COR-L47 (cell line): Measurements from ENCODE around the gene CNTNAP1.
"Not testable (repeated sequence)": the region's sequence is repeated elsewhere in the genome, so short reads cannot be mapped to it uniquely, and the experiment has no call there.

Experiments used
- DNase-seq: peaks from one replicate; lab custom pipeline; 2025; lab: John Stamatoyannopoulos, UW

The CNTNAP1 gene

DNA sequence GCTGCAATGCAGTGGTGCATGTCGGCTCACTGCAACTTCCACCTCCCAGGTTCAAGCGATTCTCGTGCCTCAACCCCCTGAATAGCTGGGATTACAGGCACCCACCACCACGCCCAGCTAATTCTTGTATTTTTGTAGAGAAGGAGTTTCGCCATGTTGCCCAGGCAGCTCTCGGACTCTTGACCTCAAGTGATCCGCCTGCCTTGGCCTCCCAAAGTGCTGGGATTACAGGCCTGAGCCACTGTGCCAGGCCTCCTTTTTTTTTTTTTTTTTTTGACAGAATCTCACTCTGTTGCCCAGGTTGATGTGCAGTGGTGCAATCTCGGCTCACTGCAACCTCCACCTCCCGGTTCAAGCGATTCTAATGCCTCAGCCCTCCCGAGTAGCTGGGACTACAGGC is 60.6 kb downstream of the CNTNAP1 start:
- DNase-seq: not testable (repeated sequence)

DNA sequence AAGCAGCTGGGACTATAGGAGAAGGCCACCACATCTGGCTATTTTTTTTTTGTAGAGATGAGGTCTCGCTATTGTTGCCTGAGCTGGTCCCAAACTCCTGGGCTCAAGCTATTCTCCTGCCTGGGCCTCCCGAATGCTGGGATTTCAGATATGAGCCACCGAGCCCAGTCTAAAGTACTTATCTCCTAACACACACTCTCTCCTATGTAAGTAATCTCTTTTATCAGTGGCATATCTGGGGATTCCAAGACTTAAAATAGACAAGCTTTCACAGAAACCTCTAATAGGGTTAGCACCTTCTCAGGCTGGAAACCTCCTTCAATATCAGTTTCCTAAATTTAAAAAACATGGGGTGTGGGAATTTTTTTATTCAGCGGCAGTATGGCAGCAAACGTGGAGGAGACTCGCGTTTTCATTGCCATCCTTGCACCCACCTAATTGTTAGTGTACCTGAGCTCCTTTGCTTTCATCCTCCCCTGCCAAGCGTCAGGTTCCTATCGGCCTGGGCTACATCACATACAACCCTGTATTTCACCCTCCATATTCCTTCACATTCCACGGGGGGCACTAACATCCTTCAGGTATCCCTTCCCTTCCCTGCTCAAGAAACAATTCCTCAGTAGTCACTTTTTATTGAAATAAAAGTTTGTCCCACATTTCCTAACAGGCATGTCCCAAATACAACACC is 61.4 kb downstream of the CNTNAP1 start:
- DNase-seq: peak; percentile 5

DNA sequence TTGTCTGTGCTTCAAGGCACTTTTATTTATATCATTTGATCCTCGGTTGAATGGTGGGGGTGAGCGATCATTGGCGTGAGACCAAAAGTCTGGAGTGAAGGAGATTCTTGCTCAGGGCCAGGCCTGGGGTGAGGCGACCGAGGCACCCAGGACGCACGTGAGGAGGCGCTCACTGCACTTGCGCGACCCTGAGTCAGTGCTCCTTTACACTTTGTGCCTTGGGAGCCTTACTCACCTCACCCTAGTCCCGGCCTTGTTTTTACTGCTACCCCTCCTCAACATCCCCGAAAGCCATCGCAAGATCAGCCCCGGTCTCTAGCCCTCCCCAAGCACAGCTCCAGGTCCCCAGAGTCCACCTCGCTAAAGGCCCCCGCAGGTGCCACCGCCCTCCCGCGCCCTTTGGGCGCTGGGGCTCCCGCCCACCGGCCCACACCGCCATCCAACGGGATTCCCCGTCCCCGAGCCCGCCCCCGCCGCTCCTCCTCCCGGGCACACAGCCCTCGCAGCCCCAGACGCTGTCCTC is 62.0 kb downstream of the CNTNAP1 start:
- peak; percentile 60 for DNase-seq

DNA sequence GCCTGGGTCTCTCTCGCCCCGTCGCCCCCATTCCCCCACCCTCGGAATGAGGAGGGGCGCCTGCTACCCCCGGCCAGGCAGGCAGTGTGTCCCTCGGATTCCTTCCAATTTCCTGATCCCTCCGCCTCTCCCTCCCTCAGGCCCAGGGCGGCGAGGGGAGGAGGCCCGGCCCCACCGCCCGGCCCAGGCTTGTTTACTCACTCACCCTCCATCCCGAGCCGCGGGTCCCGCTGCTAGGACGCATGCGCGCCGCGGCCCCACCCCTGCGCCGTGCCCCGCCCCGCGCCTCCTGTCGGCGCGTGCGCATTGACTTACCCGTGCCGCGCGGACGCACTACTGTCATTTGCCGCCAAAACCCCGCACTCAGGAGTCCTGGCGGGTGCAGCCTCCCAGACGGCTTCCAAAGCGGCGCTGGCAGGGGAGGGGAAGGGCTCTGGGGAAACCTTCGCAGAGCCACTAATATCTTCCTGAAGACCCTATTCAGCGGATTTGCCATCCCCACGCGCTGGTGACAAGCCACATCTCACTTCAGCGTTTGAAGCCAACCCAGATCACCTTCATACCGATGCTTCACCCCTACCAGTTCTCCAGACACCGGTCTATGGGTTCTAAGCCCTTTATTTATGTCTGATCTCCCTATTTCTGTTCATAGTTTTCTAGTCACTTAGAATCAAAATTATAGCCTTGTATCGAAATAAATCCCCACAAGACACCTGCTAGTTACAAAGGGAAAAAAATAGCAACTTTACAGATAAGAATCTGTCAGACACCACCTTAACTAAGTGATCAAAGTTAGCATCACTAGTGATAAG is 62.7 kb downstream of the CNTNAP1 start, which contains the start of gene EZH1:
TSS of gene EZH1 (minus strand) at position 235 of the 812 bp plus-strand sequence. CDS start 16,099 bp downstream, outside the sequence.
- DNase-seq: peak; percentile 92

DNA sequence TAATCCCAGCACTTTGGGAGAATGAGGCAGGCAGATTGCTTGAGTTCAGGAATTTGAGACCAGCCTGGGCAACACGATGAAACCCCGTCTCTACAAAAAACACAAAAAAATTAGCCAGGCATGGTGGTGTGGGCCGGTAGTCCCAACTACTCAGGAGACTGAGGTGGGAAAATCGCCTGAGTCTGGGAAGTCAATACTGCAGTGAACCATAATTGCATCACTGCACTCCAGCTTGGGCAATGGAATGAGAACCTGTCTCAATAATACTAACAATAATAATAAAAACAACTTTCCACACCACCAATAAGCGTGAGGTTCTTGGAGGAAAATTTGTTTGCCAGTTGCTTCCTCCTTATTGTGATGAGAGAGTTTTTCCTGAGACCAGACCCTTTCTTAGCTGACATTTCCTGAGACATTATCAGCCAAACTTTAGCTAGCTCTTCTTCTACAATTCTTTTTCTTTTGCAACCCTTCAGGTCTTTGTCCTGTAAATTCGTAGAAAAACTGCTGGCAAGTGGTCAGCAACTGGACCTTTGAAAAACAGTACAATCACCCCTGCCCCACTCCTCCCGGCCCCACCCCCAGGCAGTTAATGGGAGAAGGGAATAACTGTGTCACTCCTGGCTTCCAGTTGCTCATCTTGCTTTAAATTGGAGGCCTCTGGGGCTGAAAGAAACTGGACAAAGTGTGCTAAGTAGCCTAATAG is 66.0 kb downstream of the CNTNAP1 start:
- no peak for DNase-seq

DNA sequence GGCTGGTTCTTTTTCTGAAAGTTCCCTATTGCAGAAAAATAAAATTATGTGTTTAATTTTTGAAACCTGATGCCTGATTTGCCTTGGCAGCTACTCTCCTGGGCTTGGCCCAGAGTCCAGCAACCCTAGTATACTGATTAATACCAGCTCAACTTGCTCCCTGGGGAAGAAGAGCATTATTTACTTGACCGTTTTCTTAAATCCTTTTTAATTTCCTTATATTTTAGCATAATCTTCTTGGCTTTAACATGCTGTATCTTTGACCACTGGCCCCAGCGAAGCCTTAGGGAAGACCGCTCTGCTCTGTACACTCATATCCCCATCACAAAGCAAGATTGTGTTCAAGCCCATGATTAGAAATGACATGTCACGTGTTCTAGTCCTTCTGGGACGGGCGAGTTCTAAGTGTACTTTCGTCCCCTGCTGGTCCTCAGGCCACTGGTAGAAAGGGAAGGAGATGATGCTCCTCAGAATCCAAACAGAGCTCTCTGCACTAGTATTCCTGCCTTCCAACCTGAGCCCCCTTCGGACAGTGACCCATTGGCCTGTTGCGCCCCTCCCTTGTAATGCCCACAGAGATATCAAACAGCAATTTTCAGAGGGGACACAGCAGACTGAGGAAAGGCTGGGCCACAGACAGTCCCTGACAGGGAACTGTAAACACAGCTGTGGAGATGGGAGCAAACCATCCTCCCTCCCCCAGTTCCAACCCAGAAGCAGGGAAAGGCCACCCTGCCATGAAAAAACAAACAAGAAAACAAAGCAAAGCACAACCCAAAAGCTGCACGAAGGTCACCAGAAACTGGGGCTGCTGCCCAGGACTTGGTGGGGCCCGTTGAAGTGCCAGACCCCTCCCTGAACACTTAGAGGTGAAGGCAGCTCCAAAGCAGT is 66.8 kb downstream of the CNTNAP1 start:
- peak; percentile 38 for DNase-seq
